HG03103 (cell line): ENCODE measurements around the gene RHBDD2.
"Not testable (repeated sequence)": the region's sequence is repeated elsewhere in the genome, so short reads cannot be mapped to it uniquely, and the experiment has no call there.

ENCODE experiments used
- ATAC-seq: cut with Tn5 transposase; IDR thresholded peaks from one replicate; pipeline ENCODE4 v1.9.1; 2021; ENCODE audit warnings: low read depth; ENCODE audit not compliant: unreplicated experiment

Gene RHBDD2

DNA sequence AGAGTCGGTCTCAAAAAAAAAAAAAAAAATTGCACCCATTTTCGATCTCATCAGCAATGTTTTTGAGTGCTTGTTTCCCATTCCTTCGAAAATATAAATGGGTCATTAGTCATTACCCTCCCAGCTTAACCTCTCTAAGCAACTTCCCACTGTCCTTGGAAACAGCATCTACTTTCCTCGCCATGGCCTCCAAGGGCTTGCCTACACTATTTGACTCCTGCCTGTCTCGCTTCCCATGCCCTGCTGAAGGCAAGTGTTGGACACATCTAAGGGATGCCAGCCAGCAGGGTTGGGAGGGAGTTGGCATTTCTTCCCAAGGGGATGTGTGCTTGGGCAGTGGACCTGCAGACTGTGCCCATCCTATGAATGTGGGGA lies 12.7 kb upstream of the RHBDD2 start:
- no peak for ATAC-seq

DNA sequence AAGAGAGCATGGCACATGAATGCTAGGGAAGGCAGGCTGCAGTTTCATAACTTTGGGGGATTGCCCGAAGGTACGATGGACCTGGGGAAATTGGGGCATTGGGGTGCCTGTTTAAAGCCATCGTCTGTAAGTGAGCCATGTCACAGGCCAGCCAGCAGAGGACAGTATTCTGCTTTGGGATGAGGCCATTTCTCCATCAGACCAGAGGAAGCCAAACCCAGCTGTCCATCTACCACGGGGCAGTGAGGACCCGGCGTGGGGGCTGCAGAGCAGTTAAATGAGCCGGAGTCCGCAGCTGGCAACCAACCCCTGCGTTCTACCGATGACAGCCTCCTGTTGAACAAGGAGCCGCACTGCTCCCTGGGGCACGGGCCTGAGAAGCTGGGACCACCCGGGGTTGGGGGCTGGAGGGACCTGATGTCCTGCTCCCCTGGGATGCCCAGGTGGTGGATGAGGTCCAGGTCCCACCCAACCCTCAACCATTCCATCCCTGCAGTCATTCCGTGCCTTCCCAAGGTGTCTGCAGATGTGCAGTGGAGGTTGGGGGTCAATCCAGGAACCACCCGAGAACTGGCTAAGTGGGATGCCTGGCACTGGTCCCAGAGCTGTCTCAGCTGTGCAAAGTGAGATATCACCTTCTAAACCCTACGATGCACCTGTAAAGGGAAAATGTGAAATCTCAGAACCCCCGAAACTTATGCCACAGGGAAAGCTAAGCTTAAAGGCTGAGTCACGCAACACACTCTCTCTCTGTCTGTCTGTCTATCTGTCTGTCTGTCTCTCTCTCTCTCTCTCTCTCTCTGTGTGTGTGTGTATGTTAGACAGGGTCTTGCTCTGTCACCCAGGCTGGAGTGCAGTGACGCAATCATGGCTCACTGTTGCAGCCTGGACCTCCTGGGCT lies 12.1 kb upstream of the RHBDD2 start:
- no peak for ATAC-seq

DNA sequence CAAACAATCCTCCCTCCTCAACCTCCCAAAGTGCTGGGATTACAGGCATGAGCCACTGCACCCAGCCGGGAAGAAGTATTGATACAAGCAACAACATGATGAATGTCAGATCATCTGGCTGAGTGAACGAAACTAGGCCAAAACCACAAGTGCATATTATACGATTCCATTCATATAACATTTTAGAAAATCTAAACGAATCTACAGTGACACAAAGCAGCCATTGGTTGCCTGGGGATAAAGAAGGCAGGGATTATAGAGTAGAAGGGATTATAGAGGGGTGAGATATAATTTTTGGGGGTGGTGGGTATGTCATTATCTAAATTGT lies 11.5 kb upstream of the RHBDD2 start:
- ATAC-seq = no peak

DNA sequence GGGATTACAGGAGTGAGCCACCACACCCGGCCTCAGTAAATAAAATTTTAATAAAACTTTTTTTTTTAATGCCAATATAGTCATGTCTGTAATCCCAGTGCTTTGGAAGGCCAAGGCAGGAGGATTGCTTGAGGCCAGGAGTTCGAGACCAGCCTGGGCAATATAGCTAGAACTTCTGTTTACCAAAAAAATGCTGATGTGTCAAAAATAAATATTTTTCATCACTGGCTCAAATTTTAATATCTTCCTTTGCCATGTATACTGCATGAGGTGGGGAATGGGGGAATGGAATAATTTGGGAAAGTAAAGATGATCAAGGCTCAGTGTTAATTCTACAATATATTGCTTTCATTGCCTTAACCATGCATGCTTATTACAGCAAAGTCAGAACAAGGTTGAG lies 10.7 kb upstream of the RHBDD2 start:
- ATAC-seq = no peak

DNA sequence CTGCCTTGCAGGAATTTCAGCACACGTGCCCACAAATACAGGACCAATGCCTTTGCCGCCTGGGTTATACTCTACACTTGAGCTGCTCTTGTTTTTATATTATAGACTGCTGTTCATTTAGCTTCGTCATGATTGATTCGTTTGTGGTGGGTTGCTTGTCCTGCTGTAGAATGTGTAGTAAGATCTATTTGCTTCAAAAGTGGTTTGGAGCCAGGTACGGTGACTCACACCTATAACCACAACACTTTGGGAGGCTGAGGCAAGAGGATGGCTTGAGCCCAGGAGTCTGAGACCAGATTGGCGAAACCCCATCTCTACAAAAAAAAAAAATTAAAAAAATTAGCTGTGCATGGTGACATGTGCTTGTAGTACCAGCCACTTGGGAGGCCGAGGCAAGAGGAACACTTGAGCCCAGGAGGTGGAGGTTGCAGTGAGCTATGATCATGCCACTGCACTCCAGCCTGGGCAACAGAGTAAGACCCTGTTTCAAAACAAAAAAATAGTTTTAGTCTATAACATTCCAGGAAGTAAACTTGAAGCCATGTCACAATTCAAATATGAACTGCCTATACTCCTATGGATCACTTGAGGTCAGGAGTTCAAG lies 9.0 kb upstream of the RHBDD2 start:
- no peak for ATAC-seq

DNA sequence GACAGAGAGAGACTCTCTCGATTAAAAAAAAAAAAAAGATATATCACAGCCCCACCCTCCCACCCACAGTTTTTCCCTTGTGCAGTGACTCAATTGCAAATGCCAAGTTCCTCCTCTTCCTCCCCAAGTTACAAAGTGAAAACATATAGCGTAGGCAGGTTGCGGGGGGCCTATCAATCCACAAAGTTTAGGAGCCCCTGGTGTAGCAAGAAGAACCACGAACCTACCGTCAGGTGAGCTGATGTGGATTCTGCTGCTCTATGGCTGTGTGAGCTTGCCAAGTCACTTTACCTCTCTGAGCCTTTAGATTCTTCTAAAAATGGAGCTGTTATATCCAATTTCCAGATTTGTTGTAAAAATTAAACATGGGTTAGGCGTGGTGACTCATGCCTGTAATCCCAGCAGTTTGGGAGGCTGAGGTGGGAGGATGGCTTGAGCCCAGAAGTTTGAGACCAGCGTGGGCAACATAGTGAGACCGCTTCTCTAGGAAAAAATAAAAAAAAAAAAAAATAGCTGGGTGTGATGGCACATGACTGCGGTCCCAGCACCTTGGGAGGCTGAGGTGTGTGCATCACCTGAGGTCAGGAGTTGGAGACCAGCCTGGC lies 8.2 kb upstream of the RHBDD2 start:
- no peak for ATAC-seq

DNA sequence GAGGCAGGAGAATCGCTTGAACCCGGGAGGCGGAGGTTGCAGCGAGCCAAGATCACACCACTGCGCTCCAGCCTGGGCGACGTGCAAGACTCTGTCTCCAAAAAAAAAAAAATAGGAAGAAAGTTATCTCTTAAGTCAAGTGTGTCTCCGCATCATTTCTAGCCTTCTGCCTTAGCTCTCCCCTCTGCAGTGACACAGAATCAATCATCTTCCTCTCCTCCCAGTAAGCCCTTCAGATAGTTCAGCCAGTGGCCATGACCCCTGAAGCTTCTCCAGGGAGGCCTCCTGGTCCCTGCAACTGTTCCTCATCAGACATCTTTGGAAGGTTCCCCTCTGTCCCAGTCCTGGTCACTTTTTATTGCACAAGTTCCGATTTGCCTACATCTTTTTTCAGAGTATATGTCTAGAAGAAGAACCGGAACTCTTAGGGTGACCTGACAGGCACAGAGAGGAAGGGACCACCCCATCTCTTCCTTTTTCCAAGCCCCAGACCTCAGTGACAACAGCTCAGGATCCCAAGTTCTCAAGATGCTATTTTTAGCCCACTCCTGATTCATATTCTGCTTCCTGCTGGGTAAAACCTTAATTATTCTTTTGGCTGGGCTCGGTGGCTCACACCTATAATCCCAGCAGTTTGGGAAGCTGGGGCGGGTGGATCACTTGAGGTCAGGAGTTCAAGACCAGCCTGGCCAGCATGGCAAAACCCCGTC lies 6.6 kb upstream of the RHBDD2 start:
- ATAC-seq = no peak

DNA sequence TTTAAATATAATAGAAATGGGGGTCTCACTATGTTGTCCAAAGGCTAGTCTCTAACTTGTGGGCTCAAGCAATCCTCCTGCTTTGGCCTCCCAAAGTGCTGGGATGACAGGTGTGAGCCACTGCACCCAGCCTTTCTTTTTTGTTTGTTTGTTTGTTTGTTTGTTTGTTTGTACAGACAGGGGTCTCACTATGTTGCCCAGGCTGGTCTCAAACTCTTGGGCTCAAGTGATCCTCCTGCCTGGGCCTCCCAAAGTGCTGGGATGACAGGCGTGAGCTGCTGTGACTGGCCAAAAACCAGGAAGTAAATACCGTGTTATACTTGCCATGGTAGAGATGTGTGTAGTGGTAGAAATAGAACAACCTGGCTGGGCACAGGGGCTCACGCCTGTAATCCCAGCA lies 4.7 kb upstream of the RHBDD2 start:
- ATAC-seq = not testable (repeated sequence)

DNA sequence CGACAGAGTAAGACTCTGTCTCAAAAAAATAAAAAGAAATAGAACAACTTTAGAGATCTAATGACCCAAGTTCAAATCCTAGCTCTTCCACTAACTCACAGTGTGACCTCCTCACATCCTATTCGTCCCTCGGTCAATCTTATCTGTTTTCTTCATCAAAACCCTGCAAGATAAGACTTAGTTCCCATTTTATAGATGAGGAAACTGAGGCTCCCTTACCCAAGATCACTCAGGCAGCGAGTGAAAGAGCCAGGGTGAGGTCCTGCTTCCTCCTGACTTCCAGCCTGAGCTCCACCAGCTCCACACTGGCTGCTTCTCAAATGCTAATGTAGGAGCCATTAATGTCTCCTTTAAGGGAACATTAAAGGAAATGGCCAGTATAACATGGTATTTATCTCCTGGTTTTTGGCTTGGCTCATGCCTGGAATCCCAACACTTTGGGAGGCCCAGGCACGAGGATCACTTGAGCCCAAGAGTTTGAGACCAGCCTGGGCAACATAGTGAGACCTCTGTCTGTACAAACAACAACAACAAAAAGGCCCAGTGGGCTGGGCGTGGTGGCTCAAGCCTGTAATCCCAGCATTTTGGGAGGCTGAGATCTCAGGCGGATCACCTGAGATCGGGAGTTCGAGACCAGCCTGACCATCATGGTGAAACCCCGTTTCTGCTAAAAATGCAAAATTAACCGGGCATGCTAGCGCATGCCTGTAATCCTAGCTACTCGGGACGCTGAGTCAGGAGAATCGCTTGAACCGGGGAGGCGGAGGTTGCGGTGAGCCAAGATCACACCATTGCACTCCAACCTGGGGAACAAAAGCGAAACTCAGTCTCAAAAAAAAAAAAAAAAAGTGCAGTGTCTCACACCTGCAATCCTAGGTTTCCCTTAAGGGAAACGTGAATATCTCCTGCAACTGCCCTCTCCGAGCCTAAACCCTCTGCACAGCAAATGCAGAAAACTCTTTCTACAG lies 3.4 kb upstream of the RHBDD2 start:
- no peak for ATAC-seq

DNA sequence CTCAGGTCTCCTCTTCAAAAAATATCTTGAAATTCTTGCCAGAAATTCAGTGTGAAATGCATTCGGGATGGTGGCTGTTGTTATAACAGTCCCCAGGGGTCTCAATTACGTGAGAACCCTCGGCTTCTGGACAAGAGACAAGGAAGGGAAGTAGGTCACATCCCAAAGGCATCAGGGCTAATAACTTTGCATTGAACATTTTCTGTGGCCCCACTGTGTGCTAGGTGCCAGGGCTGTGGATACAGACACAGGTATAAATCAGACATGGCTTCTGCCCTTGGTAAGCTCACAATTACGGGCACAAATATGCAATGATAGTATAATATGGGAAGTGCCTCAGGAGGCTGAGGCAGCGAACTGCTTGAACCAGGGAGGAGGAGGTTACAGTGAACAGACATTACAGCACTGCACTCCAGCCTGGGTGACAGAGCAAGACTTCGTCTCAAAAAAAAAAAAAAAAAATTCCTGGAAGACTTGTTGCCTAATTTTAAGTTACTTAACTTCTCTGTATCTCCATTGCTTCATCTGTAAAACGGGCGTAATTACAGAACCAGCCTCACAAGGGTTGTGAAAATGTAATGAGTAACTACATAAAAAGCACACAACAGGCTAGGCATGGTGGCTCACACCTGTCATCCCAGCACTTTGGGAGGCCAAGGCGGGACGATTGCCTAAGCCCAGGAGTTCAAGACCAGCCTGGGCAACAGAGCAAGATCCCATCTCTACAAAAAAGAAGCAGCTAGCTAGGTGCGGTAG lies 2.5 kb upstream of the RHBDD2 start:
- no peak for ATAC-seq

DNA sequence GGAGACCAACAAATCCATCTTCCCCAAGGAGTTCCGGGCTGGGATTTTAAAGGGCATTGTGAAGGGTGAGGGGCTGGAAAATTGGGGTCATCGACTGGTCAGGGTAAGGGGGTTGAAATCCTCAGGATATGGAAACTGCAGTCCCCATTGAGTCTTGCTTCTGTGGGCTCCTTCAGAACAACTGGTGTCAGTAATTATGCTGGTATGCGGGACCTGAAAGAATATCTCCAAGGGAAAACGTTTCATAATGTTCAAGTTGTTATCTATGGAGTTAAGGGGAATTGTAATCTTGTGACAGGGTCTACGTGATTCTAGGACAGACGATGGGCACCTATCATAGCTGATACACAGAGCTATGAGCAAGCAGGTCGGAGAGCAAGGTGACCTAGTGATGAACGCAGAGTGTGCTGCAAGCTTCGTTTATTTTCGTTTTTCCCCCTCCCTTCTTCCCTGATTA lies 494 bp upstream of the RHBDD2 start:
- ATAC-seq = peak; percentile 18

DNA sequence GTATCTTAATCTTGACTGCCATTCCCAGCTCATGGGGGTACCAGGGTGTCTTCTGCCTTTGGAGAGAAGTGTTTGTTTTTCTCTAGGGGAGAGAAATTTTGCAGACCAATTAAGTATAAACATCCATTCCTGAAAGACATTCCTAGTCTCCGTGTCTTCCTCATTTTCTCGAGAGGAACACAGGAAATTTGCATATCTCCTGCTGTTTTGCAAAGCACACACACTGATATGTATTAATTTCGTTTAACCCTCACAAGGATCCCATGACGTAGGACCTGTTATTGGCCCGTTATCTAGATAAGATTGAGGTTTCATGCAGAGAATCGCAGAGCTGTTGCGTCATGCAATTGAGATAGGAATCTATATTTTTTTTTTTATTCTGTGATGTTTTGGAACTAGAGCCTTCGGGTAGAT lies 944 bp downstream of the RHBDD2 start:
- ATAC-seq = no peak

DNA sequence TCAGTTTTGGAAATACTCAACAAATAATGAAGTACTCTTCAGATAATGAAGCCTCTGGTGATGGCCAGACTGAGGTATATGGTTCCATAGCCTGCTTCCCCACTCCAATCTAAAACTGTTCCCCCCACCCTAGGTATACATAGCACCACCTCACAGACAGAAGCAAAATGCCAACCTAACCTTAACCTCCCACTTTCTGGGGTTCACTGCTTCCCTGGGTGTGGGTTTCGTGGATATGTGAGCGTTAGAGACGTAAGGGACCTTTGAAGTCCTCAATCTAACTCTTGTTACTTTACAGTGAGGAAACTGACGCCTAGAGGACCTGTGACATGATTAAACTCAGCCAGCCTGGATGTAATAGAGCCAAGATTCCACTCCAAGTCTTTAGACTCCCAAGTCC lies 1.4 kb downstream of the RHBDD2 start:
- ATAC-seq = no peak

DNA sequence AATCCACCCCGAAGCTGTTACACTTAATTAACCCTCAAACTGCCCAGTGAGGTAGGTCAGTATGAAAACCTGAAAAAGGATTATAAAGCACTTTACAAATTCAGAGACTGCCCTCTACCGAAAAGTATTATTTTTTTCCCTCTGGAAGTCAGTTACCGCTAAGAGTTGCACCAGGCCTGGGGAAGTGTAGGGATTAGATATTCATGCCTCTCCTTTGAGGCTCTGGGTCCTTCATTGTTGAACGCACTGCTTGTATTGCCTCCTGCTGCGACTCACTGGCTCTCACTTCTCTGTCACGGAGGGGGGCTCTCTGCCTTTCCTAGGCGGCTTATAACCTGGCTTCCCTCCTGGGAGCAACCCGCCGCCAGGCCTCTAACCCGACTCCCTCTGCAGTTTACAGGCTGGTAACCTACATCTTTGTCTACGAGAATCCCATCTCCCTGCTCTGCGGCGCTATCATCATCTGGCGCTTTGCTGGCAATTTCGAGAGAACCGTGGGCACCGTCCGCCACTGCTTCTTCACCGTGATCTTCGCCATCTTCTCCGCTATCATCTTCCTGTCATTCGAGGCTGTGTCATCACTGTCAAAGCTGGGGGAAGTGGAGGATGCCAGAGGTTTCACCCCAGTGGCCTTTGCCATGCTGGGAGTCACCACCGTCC lies 2.7 kb downstream of the RHBDD2 start:
- ATAC-seq = no peak

DNA sequence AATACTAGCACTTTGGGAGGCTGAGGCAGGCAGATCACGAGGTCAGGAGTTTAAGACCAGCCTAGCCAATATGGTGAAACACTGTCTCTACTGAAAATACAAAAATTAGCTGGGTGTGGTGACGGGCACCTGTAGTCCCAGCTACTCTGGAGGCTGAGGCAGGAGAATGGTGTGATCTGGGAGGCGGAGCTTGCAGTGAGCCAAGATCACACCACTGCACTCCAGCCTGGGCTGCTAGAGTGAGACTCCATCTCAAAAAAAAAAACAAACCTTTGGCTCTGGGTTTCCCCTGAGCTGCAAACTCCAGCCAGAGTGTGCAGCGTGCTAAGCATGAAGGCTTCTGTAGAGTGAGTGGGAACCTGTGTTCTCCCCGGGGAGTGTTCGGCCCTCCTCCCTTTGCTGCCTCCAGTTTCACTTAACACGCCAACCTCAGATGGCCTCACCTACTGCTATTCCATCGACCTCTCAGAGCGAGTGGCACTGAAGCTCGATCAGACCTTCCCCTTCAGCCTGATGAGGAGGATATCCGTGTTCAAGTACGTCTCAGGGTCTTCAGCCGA lies 4.5 kb downstream of the RHBDD2 start:
- ATAC-seq = not testable (repeated sequence)

DNA sequence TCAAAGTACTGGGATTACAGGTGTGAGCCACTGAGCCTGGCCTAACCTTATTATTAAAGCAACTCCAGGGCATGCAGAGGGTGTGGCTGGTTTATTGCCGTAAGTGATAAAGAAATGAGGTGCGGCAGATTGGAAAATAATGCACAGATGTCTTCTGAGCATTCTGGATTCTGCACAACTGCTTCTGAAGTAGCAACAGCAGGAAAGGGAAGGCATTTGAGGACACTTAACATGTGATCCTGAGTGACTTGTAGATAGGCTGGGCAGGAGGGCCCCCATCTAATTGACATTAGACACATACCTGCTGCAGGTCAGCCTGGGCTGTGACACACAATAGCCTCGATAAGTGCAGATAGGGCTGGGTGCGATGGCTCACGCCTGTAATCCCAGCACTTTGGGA lies 5.6 kb downstream of the RHBDD2 start:
- ATAC-seq = no peak

DNA sequence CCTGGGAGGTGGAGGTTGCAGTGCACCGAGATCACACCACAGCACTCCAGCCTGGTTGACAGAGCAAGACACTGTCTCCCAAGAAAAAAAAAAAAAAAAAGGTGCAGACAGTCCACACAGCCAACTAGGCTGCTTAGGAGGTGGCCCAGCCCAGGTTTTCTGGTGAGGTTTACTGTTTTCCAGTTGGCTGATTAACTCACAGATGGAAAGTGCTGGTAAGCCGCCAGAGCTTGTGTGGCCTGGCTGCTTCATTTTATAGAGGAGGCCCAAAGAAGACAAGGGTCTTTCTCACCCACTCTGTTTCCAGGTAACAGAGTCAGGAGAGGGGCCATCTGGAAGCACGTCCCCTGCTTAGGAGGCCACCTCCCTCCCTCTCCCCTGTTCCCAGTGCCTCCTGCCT lies 6.2 kb downstream of the RHBDD2 start:
- no peak for ATAC-seq

DNA sequence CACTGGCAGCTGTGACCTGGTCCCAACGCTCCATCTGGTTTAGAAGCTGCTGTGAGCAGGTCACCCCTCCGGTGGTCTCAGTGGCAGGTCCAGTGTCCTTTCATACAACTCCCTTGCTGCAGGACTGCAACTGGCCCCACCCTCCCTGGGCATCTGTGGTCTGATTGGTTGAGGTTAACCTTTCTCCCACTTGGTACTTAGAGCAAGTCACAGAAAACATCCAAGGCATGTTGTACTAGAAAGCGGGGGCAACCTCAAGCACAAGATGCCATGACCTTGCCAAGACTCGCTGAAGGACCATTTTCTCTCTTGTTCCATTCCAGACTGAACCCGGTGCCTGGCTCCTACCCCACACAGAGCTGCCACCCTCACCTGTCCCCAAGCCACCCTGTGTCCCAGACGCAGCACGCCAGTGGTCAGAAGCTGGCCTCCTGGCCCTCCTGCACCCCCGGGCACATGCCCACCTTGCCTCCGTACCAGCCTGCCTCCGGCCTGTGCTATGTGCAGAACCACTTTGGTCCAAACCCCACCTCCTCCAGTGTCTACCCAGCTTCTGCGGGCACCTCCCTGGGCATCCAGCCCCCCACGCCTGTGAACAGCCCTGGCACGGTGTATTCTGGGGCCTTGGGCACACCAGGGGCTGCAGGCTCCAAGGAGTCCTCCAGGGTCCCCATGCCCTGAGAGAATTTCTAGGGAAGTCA lies 9.0 kb downstream of the RHBDD2 start:
- no peak for ATAC-seq
